HG02623 (cell line): ENCODE results near the gene GATA3.
"Not testable (repeated sequence)": the region's sequence is repeated elsewhere in the genome, so short reads cannot be mapped to it uniquely, and the experiment has no call there.

Experiments
- ATAC-seq: cut with Tn5 transposase; IDR thresholded peaks from one replicate; pipeline ENCODE4 v1.9.1; 2021; ENCODE audit warnings: moderate library complexity; ENCODE audit not compliant: unreplicated experiment

Gene GATA3

DNA sequence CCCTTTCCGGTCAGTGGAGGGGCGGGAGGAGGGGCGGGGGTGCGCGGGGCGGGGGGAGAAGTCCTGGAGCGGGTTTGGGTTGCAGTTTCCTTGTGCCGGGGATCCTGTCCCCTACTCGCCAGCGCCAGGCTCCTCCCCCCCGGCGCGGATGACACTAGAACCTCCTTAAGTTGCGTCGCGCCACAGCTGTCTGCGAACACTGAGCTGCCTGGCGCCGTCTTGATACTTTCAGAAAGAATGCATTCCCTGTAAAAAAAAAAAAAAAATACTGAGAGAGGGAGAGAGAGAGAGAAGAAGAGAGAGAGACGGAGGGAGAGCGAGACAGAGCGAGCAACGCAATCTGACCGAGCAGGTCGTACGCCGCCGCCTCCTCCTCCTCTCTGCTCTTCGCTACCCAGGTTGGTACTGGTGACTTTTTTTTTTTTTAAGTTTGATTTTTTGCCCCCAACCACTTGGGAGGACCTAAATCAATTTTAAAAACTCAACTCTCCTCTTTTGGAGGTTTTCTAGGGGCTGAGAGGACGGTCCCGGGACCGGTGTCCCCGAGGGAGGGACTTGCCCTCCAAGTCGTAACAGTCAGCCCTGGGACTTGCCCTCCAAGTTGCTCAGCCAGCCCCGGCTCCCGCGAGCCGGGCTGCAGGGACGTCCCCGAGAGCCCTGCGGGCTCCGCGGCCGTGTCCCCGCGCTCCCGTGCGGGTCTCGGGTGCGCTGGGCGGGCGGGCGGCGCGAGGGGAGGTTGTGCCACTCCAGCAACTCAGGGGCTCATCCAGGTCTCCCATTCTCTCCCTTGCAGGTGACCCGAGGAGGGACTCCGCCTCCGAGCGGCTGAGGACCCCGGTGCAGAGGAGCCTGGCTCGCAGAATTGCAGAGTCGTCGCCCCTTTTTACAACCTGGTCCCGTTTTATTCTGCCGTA, at the start of gene GATA3:
GATA3 (plus strand) TSS at position 195 of the 914 bp plus-strand sequence. CDS start 968 bp downstream, outside the sequence.
- peak; percentile 30 for ATAC-seq

DNA sequence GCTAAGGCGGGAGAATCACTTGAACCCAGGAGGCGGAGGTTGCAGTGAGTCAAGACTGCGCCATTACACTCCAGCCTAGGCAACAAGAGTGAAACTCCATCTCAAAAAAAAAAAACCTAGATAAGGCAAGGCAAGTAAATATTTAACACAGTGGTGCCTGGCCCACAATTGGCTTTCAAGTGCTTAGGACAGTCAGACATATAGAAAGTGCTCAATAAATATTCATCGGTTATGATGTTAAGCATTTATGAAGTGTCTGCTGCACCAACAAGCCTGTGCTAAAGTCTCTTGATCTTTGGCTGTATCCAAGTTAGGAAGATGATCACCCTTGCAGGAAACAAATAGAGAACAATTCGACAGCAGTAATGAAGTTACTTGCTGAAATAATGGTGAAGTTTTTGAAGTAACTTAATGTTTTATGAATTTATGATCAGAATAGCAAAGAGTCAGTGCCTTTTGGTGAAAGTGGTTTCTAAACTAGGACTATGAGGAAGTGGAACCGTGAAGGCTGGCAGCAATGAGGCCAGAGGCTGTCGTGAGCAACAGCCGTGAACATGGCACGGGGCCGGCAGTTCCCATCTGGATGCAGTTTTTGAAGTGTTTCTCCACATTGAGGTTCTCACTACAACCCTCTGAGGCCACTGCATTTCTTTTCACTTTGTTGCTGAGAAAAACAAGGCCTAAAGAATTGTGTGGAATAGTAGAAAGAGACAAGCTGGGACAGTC, 48.1 kb upstream of the GATA3 start:
- ATAC-seq = no peak

DNA sequence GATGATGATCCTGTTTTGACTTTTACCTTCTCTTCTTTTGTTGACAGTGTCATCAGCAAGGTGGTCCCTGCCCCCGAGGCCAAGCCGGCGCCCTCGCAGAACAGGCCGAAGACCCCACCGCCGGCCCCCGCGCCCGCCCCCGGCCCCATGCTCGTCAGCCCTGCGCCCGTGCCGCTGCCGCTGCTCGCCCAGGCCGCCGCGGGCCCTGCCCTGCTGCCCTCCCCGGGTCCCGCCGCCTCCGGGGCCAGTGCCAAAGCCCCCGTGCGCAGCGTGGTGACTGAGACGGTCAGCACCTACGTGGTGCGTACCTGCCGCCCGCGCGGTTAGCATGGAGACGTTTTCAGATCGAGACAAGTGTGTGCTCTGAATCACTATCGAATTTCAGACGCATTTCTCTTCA, 45.5 kb upstream of the GATA3 start:
- no peak for ATAC-seq

DNA sequence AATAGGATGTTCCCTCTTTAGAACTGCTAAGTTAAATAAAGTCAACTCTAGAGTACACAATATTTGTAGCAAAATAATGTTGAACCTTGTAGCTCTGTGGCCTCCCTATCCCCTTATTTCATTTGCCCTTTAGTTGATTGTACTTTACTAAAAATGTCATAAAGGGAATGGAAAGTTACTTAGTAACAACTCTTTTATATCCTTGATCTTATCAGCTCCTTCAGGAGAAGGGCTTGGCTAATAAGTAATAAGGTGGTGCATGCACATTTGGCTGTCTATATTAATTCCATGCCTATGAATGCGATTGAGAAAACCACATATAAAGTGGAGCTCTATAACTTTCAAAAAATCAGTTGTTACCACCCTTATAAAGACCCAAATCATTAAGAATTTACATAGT, 41.5 kb upstream of the GATA3 start:
- ATAC-seq = no peak

DNA sequence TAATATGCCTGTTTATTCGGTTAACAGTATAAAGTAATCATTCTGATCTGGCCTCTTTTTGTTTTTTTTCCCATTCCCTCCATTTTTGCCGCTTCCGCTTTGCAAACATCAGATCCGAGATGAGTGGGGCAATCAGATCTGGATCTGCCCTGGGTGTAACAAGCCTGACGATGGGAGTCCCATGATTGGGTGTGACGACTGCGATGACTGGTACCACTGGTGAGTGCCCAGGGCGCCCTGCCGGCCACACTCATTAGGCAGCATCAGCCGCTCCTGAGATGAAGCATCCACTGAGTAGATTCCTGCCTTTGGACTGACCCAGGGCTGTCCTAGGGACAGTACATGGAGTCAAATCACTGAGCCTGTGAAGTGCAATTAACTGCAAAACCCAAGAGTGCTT, 40.9 kb upstream of the GATA3 start:
- ATAC-seq = no peak

DNA sequence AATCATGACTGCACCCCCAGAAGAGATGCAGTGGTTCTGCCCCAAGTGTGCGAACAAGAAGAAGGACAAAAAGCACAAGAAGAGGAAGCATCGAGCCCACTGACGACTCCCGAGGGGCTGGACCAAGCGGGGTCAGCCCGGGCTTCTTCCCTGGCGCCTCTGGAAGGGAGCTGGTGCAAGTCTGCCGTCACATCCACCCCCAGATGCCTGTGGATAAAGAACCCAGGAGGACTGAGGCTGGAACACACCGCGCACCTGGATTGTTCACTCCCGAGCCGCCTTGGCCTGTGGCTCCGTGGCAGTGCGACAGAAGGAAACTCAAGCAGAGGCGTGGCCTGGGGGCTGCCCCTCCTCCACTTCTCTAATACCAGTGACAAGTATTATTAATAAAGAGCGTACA, 39.8 kb upstream of the GATA3 start:
- no peak for ATAC-seq

DNA sequence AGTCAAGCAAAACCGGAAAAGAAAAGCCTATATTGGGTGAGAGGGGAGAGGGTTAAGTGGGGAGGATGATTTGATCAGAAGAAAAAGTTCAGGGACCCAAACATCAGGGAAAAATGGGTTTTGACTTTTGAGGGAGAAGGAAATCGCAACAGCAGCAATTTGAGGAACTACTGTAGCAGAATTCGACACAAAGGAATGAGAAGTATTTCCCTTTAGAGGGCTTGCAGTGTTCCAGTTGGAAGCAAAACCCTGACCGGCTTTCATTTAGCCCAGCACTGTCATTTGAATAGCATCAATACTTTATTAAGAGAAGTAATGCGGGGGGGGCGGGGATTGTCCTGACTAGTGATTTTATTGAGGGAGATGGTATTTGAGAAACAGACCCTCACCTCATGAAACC, 37.2 kb upstream of the GATA3 start:
- no peak for ATAC-seq

DNA sequence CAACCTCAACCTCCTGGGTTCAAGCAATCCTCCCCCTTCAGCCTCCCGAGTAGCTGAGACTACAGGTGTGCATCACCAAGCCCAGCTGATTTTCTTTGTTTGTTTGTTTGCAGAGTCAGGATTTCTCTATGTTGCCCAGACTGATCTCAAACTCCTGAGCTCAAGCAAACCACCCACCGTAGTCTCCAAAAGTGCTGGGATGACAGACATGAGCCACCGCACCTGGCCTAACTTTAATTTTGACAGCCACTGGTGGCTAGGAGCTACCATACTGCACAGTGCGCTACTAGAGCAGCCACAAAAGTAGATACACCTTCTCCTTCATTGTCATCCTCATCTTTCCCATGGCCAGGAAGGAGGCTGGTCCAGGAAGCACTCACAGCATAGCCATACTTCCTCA, 31.2 kb upstream of the GATA3 start:
- no peak for ATAC-seq

DNA sequence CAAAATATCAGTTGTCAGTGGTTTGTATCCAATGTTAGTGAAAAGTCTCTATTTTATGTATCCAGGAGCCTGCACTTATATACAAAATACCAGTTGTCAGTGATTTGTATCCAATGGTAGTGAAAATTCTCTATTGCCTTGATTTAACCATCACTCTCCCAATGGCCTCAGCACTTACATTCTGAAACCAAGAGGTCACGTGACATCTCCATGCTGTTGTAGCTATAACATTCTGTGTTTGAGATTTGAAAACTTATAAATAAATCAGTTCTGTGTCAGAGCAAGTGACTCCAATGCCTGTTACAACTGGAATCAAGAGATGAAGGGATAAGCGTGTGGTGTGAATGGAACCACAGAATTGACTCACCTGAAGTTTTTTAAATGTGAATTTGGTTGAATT, 30.6 kb upstream of the GATA3 start:
- no peak for ATAC-seq

DNA sequence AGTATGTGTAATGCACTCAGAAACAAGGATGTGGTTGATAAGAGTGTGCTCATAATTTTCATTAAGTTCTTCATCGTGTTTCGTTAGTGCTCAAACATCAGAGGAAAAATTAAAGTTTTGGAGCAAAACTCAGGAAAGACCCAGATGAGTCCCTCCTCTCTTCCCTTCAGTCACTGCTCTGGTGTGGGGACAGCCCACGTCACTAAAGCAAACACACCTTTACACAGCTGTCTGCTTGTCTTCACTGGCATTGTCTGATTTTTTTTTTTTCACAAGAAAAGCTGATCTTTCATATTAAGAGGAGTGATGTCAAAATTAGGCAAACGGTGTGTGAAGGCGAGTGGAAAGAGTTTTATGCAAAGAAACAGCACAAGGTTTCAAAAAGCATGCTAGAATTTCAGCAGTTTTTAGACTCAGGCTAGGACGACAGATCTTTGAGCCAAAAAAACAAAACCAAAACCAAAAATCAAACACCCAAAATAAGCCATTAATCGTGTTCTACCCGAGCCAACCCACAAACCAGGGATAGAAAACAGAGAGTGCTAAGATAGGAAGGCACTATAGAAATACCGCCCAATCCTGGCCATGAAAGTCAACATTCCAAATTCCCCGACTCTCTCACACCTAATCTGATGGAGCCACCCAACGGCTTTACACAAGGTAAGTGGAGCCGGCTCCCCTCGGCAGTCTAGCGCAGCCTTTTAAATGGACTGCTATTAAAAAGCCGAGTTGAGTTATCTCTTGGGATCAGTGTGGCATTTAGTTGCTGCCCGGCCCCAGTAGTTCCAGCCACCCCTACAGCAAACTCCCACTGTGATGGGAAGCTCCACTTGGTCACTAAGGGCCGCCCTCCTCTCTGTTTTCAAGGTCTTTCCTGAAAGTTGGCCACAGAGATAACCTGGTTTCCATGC, 27.9 kb upstream of the GATA3 start:
- no peak for ATAC-seq

DNA sequence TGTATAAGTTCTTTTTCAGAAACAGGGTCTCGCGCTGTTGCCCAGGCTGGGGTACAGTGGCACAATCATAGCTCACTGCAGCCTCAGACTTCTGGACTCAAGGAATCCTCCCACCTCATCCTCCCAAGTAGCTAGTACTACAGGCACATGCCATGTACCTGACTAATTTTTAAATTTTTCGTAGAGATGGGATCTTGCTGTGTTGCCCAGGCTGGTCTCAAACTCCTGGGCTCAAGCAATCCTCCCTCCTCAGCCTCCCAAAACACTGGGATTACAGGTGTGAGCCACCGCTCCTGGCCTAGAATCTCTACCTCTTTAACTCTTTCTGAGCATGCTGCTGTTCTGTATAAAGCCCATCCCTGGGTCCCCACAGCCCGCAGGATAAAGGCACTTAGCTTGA, 23.3 kb upstream of the GATA3 start:
- ATAC-seq = not testable (repeated sequence)

DNA sequence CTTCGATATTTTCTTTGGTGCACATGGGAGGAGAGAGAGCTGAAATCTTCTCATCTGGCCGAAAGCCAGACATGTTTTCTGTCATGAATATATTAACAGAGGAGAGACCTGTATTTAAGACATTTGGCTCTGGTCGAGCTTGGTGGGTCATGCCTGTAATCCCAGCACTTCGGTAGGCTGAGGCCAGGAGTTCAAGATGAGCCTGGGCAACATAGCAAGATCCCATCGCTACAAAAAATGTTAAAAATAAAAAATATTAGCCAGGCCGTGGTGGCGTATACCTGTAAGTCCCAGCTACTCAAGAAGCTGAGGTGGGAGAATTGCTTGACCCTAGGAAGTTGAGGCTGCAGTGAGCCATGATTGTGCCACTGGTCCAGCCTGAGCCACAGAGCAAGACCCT, 21.9 kb upstream of the GATA3 start:
- no peak for ATAC-seq

DNA sequence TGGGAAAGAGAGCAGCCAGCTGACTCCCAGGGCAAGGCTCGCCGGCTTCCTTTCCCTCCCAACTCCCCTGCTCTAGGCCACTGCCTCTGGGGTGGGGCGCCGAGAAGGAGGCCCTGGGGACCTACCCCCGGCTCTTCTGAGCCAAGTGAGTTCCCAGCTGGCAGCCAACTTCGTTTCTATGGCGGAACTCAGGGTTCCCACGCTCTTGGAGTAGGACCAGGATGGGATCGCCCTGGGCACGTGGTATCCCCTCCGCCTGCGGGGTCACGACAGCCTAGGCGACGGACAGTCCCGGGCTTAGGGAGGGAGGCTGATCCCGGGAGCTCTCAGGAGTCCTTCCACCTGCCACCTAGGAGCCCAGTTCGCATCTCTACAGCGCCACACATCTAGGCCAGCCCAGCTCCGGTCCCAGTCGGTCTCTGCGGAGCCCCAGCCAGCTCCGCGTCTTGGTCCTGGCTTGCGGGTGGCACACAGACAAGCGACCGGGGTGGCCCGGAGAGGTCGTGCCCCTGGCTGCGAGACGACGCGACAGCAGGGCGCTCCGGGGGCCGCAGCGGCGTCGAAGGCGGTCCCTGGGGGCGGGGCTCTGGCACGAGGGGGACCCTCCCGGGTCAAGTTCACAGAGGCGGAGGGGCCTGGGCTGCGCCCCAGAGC, 20.5 kb upstream of the GATA3 start:
- ATAC-seq = no peak

DNA sequence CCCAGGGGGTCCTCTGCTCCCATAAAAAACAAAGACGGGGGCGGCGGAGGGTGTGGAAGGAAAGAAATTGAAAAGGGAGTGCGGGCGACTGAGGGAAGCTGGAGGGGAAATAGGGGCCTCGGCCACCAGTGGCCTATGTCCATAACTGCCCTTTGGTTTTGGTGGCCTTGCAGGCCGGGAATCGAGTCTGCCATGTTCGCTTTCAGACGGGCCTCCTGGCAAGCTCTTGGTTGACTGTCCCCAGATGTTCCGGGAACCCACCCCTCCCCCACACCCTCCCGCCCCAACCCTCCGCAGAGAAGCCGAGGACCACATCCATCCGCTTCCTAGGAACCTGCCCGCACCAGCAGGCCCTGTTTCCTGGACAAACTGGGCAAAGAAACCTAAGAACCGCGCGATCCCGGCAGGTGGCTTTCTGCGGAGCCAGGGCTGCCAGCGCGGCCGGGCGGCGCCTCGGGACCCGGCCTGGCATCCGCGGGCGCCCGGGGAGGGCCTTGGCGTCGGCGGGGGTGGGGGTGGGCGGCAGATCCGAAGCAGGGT, 20.0 kb upstream of the GATA3 start:
- ATAC-seq = no peak

DNA sequence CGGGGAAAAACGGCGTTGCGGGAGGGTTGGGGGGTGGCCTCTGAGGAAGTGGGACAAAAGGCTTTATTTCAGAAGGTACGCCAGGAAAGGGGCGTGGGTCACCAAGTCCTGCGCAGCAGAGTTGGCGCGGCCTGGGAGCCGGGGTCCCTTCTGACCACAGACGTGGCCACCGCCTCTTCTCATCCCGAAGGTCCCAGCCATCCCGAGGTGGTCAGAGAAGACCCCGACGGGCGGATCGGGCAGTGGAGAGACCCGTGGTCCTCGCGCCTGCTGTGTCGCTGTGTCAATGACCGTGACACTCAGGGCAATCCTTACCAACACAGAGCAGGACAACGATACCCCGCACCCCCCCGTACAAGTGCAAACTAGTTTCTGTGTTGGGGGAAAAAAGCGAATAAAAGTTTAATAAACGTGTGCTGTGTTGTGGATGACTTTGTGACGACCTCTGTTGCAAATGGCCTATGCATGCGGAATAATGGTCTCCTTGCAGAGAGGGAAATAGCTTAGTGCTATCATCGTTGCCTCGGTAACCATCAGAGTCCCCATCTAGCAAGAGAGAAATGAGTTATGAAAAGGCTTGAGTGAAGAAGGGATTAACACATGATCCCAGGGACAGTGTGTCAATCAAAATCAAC, 19.4 kb upstream of the GATA3 start:
- no peak for ATAC-seq

DNA sequence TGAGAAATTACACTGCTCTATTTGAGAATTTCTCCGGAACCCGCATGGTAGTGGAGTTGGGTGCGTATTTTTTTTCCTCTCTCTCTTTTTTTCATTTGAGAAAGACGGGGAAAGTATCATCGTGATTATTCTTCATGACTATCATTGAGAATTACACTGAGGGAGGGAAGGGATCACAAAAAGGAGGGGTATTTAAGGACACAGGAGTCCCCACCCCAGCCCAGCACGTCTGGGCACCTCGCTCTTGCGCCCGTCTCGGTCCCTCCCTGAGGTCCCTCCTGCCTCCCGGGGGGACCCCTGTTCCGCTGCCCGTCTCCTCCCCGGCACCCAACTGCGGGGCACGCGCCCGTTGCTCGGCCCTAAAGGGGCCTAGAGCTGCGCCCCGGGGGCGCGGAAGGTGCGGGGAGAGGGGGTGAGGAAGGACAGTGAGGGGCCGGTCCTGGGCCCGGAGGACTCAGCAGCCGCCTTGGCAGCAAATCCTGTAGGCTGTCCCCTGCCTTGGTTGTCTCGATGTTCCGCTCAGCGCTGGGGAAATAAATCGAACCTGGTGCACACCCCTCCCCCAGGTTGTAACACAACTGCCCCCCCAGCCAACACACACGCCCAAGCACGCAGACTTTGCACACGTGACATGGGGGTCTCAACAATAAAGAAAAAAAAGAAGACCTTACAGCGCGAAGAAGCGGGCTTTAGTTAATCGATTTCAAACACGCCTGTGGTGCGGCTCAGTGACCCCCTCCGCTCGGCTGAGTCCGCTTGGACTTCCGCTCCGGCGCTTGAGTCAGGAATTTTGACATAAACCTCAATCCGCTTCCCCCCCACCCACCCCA, 18.6 kb upstream of the GATA3 start:
- ATAC-seq = no peak

DNA sequence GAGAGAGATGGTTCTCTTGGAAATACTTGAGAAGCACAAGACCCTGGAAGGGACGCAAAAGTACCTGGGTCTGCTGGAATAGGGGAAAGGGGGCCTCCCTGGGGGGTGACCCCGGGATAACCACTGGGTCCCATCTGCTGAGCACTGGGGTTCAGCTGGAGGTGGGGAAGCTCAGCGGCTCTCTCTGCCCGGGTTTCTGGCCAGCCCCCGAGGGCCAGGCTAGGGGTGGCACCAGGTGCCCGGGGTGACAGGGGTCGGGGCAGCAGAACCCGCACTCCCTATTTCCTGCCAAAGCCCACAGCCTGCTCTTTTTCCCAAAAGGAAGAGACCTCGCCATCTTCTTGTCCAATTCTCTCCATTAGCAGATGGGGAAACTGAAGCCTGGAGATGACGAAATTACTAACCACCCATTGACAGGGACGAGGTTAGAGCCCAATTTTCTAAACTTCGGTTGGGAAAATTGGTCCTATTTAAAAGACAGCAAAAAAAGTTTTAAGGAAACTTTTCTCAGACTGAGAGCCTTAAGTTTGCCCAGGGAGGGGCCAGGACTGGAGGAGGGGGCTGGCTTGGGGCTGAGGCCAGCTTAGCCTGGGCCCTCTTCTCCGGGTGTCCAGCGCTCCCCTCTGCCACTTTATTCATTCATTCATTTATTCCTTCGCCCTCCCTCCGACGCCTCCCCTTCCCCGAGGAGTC, 17.8 kb upstream of the GATA3 start:
- ATAC-seq = no peak

DNA sequence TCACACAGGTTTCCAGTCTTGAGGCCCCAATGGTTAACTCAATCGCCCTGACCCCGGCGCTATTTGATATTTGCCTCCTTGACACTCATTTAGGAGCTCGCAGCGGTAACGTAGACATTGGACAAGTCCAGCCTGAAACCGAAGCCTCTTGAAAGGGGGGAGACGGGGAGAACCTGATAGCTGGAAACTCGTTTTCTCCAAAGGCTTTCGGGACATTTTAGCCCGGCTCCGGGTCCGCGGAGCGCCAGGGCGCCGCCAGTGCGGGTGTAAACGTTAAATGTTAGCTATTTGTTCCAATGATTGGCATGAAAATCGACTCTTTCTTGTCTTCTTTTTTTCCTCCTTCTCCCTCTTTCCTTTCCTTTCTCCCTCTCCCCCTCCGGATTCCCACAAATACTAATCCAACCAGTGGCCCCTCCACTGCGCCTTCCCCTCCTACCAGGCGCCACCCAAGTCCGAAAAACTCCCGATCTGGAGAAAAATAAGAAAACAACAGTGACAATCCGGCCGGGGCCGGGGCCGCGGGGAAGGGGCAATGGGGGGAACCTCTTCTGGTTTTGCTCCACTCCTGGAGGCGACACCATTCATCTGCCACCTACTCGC, 17.2 kb upstream of the GATA3 start:
- no peak for ATAC-seq
